Ishikawa (cell line): Measurements from ENCODE around the gene BEX4.

Experiments used
- CEBPB ChIP-seq: IDR thresholded peaks from 2 replicates; pipeline ENCODE4 v1.6.1; 2012
- CREB1 ChIP-seq: IDR thresholded peaks from 2 replicates; pipeline ENCODE4 v1.6.1; 2012; ENCODE audit warnings: low read depth
- EGR1 ChIP-seq: IDR thresholded peaks from 2 replicates; pipeline ENCODE4 v1.6.1; 2012
- EP300 ChIP-seq: IDR thresholded peaks from 2 replicates; pipeline ENCODE4 v1.6.1; 2012; ENCODE audit warnings: borderline replicate concordance
- FOXM1 ChIP-seq: IDR thresholded peaks from 2 replicates; pipeline ENCODE4 v1.6.1; 2012; ENCODE audit warnings: low read depth, borderline replicate concordance
- NFIC ChIP-seq: IDR thresholded peaks from 2 replicates; pipeline ENCODE4 v1.6.1; 2012
- RAD21 ChIP-seq: IDR thresholded peaks from 2 replicates; pipeline ENCODE4 v1.6.1; 2012; ENCODE audit warnings: low read depth
- TAF1 ChIP-seq: IDR thresholded peaks from 2 replicates; pipeline ENCODE4 v1.6.1; 2012; ENCODE audit warnings: low read depth, mild to moderate bottlenecking
- TCF12 ChIP-seq: IDR thresholded peaks from 2 replicates; pipeline ENCODE4 v1.6.1; 2012; ENCODE audit warnings: low read depth
- TEAD4 ChIP-seq: IDR thresholded peaks from 2 replicates; pipeline ENCODE4 v1.6.1; 2012
- YY1 ChIP-seq: IDR thresholded peaks from 2 replicates; pipeline ENCODE4 v1.6.1; 2012; ENCODE audit warnings: low read depth
- ZBTB7A ChIP-seq: IDR thresholded peaks from 2 replicates; pipeline ENCODE4 v1.6.1; 2012; ENCODE audit warnings: low read depth
- TF ChIP-seq, protein P1 (sequence below): IDR thresholded peaks from 2 replicates; pipeline ENCODE4 v1.6.1; 2012
- TF ChIP-seq, protein P2 (sequence below): IDR thresholded peaks from 2 replicates; pipeline ENCODE4 v1.6.1; 2012
- TF ChIP-seq, protein P3 (sequence below): IDR thresholded peaks from 2 replicates; pipeline ENCODE4 v1.6.1; 2012; ENCODE audit warnings: low read depth, mild to moderate bottlenecking

Gene BEX4

DNA sequence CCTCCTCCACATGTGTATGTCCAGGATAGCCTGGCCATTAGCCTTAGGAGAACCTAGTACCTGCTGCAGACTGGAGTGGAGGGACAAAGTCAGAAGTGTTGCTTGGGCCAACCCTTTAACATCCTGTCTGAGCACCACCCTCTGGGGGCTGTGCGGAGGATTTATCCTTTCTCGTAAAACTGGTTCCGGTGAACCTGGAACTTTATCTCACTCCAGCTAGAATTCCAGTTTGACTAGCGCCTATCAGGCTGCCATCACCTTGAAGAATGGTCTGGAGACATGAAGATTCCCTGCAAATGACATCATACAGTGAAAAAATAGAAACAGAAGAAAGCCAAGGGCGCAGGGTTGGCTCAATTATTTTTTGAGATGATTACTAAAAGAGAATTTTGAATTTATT lies 36.1 kb downstream of the BEX4 start:
- TF ChIP-seq TAF1 (no peak), TCF12 (no peak), CREB1 (no peak), EP300 (no peak), ZBTB7A (no peak), YY1 (no peak), EGR1 (no peak), FOXM1 (no peak), TEAD4 (no peak)
- TF ChIP-seq, protein P1, sequence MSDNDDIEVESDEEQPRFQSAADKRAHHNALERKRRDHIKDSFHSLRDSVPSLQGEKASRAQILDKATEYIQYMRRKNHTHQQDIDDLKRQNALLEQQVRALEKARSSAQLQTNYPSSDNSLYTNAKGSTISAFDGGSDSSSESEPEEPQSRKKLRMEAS = no peak
- TF ChIP-seq, protein P2, sequence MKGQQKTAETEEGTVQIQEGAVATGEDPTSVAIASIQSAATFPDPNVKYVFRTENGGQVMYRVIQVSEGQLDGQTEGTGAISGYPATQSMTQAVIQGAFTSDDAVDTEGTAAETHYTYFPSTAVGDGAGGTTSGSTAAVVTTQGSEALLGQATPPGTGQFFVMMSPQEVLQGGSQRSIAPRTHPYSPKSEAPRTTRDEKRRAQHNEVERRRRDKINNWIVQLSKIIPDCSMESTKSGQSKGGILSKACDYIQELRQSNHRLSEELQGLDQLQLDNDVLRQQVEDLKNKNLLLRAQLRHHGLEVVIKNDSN = no peak
- TF ChIP-seq, protein P3, sequence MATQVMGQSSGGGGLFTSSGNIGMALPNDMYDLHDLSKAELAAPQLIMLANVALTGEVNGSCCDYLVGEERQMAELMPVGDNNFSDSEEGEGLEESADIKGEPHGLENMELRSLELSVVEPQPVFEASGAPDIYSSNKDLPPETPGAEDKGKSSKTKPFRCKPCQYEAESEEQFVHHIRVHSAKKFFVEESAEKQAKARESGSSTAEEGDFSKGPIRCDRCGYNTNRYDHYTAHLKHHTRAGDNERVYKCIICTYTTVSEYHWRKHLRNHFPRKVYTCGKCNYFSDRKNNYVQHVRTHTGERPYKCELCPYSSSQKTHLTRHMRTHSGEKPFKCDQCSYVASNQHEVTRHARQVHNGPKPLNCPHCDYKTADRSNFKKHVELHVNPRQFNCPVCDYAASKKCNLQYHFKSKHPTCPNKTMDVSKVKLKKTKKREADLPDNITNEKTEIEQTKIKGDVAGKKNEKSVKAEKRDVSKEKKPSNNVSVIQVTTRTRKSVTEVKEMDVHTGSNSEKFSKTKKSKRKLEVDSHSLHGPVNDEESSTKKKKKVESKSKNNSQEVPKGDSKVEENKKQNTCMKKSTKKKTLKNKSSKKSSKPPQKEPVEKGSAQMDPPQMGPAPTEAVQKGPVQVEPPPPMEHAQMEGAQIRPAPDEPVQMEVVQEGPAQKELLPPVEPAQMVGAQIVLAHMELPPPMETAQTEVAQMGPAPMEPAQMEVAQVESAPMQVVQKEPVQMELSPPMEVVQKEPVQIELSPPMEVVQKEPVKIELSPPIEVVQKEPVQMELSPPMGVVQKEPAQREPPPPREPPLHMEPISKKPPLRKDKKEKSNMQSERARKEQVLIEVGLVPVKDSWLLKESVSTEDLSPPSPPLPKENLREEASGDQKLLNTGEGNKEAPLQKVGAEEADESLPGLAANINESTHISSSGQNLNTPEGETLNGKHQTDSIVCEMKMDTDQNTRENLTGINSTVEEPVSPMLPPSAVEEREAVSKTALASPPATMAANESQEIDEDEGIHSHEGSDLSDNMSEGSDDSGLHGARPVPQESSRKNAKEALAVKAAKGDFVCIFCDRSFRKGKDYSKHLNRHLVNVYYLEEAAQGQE = no peak

DNA sequence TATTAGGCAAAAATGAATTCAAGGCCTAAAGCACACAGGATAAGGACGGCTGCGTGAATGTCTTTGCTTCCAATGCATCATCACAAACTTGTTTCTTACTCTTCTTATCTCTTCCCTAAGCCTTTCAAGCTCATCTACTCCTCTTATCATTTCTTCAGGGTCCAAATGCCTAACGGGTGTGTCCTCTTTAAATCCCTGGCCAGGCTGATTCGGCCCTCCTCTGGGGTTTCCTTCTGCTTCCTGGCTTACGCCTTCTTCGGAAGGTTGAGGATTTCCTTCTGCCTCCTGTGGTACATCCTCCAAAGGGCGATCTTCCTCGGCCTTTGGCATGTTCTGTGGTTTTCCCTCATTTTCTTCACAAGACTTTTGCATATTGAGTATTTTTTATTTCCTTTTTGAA lies 38.7 kb downstream of the BEX4 start:
- TF ChIP-seq ZBTB7A (no peak), FOXM1 (no peak), TCF12 (no peak), EGR1 (no peak), TEAD4 (no peak), NFIC (no peak), TAF1 (no peak), RAD21 (no peak), CREB1 (no peak)

DNA sequence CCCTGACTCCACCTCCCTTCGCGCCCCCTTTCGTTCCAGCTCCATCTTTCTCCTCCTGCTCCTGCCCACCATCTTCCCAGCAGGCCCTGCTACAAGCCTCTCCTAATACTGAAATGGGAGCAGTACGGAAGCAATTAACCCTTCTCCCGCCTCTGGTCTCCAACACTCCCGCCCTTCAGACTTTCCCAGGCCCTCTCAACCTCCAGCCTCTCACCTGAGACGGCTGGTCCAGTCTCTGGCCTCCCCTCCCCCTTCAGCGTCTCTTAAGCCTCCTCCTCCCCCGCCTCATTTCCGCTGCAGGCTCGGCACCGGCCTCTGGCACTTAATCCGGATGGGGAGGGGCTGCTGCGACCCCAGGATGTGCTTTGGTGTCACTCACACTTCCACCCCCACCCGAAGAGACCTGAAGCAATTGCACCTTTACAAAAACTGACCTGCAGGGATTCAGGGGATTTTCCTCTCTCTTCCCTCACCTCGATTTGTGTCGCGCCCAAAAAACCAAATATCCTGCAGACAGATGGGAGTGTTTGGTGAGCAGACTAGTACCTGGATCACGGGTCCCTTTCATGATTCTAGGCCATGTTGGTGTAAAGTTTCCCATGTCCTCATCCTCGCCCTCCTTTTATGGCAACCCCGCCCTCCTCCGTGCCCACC lies 39.4 kb downstream of the BEX4 start:
- TF ChIP-seq FOXM1 = no peak
- no peak for TF ChIP-seq ZBTB7A
- TF ChIP-seq NFIC = no peak
- no peak for TF ChIP-seq RAD21
- TF ChIP-seq, protein P1 = no peak
- no peak for TF ChIP-seq TAF1
- no peak for TF ChIP-seq CREB1
- no peak for TF ChIP-seq EGR1
- TF ChIP-seq TCF12 = no peak
- TF ChIP-seq EP300 = no peak
- no peak for TF ChIP-seq CEBPB
- TF ChIP-seq YY1 = no peak
- TF ChIP-seq, protein P3 = no peak
- TF ChIP-seq, protein P2 = no peak
- no peak for TF ChIP-seq TEAD4

DNA sequence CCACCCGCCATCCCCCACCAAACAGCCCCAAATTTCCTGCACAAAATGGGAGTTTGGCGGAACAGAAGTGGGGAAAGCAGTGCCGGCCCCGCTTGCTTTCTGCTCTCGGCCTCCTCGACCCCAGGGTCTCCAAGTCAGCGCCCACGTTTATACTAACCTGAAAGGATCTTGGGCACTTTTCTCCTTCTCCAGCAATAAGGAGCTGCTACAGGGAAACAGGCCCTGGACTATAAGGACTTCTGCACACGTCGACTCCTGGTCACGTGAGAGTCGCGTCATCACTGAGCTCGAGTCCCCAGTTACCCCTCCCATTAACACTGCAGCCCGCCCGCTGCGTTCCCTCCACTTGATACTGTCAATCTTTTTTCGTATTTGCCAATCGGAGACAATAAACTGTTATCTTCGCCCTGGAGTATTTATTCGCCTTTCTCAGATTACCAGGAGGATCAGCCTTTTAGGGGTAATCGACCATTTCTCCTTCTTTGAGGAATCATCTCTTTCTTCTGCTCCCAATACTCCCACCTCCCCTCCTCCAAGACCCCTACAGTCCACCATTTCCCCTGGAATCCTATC lies 40.1 kb downstream of the BEX4 start, which contains the start of gene TCEAL8:
Gene TCEAL8 (minus strand): TSS at position 235 of the 573 bp plus-strand sequence. CDS start 1,176 bp downstream, outside the sequence.
- no peak for TF ChIP-seq RAD21
- TF ChIP-seq EGR1 = no peak
- no peak for TF ChIP-seq TCF12
- no peak for TF ChIP-seq TAF1
- no peak for TF ChIP-seq EP300
- TF ChIP-seq, protein P1 = no peak
- no peak for TF ChIP-seq CEBPB
- TF ChIP-seq TEAD4 = no peak

DNA sequence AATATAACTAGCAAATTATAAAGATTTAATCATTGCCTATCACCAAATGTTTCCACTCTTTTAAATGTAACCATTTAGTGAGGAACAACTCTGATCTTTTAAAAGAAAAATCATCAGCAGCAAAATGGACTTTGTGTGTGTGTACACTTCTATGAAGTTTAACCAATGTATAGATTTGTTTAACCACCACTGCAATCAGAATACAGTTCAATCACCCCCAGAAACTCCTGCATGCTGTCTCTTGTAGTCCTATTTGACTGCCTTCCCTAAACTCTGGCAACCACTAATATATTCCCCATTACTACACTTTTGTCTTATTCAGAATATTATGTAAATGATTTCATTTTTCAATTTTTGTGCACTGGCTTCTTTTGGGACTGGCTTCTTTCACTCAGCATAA lies 41.7 kb downstream of the BEX4 start:
- no peak for TF ChIP-seq CREB1
- TF ChIP-seq TEAD4 = no peak
- no peak for TF ChIP-seq YY1
- no peak for TF ChIP-seq FOXM1
- no peak for TF ChIP-seq TAF1
- TF ChIP-seq, protein P1 = no peak
- no peak for TF ChIP-seq TCF12
- TF ChIP-seq, protein P3 = no peak
- no peak for TF ChIP-seq CEBPB
- TF ChIP-seq EP300 = no peak
- TF ChIP-seq RAD21 = no peak
- TF ChIP-seq, protein P2 = no peak
- no peak for TF ChIP-seq NFIC
- TF ChIP-seq EGR1 = no peak
- no peak for TF ChIP-seq ZBTB7A
